NCI-H345 (cell line): ENCODE data around the gene SSUH2.
"Not testable (repeated sequence)": the region's sequence is repeated elsewhere in the genome, so short reads cannot be mapped to it uniquely, and the experiment has no call there.

Experiments
- DNase-seq: peaks from one replicate; lab custom pipeline; 2025; lab: John Stamatoyannopoulos, UW

Gene SSUH2

GRCh38 chr3:8580434-8580833 is 64.2 kb downstream of the SSUH2 start:
- not testable (repeated sequence) for DNase-seq

DNA sequence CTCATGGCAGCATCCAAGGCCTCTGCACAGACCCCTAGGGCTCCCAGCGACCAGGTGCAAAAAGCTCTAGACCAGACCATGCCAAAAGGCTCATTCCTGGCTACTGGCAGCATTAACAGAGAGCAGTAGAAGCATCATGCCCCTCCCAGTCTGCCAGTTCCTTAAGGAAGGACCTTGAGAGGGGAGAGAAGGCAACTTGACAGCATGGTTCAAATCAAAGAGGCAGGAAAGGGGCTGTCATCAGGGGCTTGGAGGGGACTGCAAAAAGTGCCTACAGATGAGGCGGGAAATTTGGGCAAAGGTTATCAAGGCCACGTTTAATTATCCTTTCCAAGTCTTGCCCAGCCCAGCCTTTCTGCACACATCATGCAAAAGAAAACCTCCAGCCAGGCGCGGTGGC is 64.7 kb downstream of the SSUH2 start:
- DNase-seq = no peak

DNA sequence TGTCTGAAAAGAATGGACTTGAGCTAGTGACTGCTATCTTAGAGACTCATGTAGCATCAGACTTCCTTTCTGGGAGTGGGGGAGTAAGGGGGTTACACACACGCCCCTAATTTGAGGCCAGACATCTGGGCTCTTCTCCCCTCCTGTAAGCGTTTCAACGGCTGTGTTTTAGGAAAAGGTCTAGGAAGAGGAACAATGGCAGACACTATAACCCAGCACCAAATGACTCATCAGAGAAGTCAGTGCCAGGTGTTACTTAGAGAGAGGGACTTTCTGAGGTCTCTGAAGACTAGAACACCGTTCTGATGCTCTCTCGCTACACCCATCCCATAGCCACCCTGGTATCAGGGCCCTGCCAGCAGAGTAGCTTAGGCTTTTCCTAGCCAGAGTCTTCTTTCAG is 65.5 kb downstream of the SSUH2 start:
- DNase-seq = no peak

GRCh38 chr3:8578282-8578681 is 66.3 kb downstream of the SSUH2 start:
- no peak for DNase-seq

GRCh38 chr3:8576841-8577571 is 67.6 kb downstream of the SSUH2 start:
- DNase-seq = no peak

DNA sequence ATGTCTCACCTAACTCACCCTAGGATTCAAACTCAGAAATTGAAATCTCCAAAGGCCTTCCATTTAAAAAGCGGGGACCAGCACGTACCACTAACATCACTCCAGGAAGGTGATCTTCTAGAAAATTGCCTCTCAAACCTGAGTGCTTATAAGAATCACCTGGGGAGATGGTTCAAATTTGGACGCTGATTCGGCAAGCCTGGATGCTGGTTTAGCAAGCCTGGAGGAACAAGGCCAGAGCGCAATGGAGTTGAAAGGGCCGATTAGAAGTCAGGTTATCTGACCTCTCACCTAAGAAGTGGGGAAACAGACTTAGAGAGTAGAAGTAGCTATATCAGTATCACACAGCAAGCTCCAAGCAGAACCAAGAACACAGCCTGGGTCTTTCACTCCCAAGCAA is 68.2 kb downstream of the SSUH2 start:
- no peak for DNase-seq

- DNase-seq = no peak
These were observed 69.1 kb downstream of the SSUH2 start for GRCh38 chr3:8575364-8576104.

- no peak for DNase-seq
These were observed 69.8 kb downstream of the SSUH2 start for GRCh38 chr3:8574670-8575322.

DNA sequence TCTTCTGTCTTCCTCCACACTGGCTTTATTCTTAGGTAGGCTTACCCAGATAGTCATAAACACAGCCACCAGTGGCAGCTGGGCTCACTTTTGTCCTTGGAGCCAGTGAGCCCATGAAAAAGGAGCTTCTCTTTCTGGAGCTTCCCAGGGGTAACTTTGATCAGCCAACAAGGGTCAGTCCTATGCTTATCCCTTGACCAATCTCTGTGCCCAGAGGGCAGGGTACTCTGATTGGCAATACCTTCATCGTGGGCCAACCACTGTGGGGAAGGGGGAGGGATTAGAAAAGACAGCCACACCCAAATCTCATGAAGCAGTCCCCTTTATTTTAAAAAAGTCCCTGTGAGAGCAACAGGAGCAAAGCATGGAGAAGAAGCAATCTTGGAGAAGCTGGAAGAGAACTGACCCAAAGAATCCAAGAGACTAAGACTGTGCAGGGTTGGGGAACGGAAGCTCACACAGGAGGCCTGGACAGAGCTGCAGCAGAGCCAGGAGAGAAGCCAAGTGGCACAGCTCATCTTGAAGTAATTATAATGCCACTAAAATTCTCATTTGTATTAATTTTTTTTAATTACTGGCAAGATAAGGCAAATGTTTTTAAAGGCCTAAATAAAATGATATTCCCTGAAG is 70.4 kb downstream of the SSUH2 start:
- no peak for DNase-seq

GRCh38 chr3:8573342-8573926 is 71.2 kb downstream of the SSUH2 start:
- DNase-seq = no peak

DNA sequence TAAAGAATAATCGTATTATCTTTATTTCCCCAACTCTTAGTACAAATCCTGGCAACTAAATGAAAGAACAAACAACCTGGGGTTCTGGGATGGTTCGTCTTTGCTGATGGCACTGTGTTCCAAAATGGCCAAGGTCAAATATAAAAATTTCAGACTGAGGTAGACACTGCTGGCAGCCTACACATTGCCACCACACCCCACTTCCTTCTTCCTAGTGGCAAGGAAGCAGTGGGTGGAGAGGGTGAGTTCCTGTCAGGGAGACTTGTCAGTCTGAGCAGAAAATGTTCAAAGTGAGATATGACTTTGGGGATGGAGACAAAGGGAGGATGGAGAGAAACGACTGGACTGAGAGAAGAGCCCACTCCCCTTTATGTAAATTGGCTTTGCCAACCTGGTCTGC is 73.3 kb downstream of the SSUH2 start:
- no peak for DNase-seq
